Osteoblast (primary cell): ENCODE measurements around the gene CD180. TPM values are rescaled to one million over a fixed set of nuclear protein-coding genes. Genes with fewer than 3 reads are reported as not detected.

Source experiments
- DNase-seq: peaks from one replicate; pipeline ENCODE4 v3.0.0; 2011; ENCODE audit warnings: low spot score, mixed read lengths; ENCODE audit not compliant: insufficient read length; ENCODE audit errors: missing footprints
- H2AFZ ChIP-seq: 2 replicates; pipeline ENCODE4 v1.6.0; 2011; ENCODE audit warnings: mild to moderate bottlenecking, low read length
- H3K27ac ChIP-seq: 2 replicates; pipeline ENCODE4 v1.5.1; 2011; ENCODE audit warnings: mild to moderate bottlenecking, low read depth, low read length, moderate library complexity
- H3K27me3 ChIP-seq: 2 replicates; pipeline ENCODE4 v1.6.0; 2012; ENCODE audit warnings: mild to moderate bottlenecking, control low read depth, inconsistent platforms, low read length, moderate library complexity; ENCODE audit not compliant: insufficient read depth
- H3K36me3 ChIP-seq: 2 replicates; pipeline ENCODE4 v1.5.1; 2011; ENCODE audit warnings: mild to moderate bottlenecking, low read length, control low read depth, moderate library complexity; ENCODE audit not compliant: insufficient read depth
- H3K4me1 ChIP-seq: 2 replicates; pipeline ENCODE4 v1.5.1; 2011; ENCODE audit warnings: mild to moderate bottlenecking, low read length, control low read depth, moderate library complexity; ENCODE audit not compliant: insufficient read depth
- H3K4me2 ChIP-seq: 2 replicates; pipeline ENCODE4 v1.6.0; 2011; ENCODE audit warnings: mild to moderate bottlenecking, low read length; ENCODE audit not compliant: insufficient read depth
- H3K4me3 ChIP-seq: fragments of 200-600 bp; sonication (generic); 3 replicates; pipeline ENCODE4 v1.5.1; 2012; ENCODE audit warnings: mild to moderate bottlenecking, low read length, inconsistent platforms; ENCODE audit not compliant: insufficient read depth
- H3K79me2 ChIP-seq: 2 replicates; pipeline ENCODE4 v1.6.0; 2012; ENCODE audit warnings: mild to moderate bottlenecking, low read length, control low read depth, inconsistent platforms; ENCODE audit not compliant: insufficient read depth
- H3K9me3 ChIP-seq: 2 replicates; pipeline ENCODE4 v1.5.1; 2011; ENCODE audit warnings: low read depth, low read length, control low read depth
- H4K20me1 ChIP-seq: 2 replicates; pipeline ENCODE4 v1.6.0; 2012; ENCODE audit warnings: mild to moderate bottlenecking, low read length, control low read depth; ENCODE audit not compliant: insufficient read depth
- total RNA-seq: library from RNA; depleted of rRNA; stranded (reverse); fragments of >200 nt; gene quantifications from 2 replicates; pipeline ENCODE4 v1.2.3, GENCODE V29; 2012
- TF ChIP-seq, protein P1 (sequence below): IDR thresholded peaks from 2 replicates; pipeline ENCODE4 v1.5.1; 2011; ENCODE audit warnings: mild to moderate bottlenecking, low read depth, low read length, moderate library complexity; ENCODE audit errors: extremely low read depth

Gene CD180
- total RNA-seq, 1 donor: not detected

DNA sequence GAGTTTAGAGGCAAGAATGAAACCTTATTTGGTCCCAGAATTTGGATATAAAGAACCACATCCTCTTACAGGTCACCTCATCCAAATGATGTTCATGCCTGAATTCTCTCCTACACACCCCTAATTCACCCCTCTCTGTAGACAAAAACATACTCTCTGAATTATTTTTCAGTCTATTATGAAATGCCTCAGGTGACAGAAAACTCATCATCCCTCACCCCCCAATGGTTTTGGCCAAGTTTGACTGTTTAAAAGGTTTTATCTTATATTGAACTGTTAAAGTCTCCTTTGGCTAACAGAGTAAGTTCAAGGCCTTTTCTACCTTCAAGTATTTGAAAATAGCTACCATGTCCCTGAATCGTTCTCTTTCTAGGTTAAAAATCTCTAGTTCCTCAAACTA, 2.3 kb upstream of the CD180 start:
- Histone ChIP-seq H4K20me1 (no peaks in the 10 kb centered on the region), H3K4me1 (no peaks in the 10 kb centered on the region), H3K4me2 (no peak overlapping the region), H3K4me3 (no peak overlapping the region), H3K36me3 (no peaks in the 10 kb centered on the region), H3K9me3 (no peaks in the 10 kb centered on the region), H3K79me2 (no peaks in the 10 kb centered on the region), H3K27me3 (no peaks in the 10 kb centered on the region), H3K27ac (no peak overlapping the region), H2AFZ (no peak overlapping the region)
- no peak for DNase-seq
- TF ChIP-seq, protein P1, sequence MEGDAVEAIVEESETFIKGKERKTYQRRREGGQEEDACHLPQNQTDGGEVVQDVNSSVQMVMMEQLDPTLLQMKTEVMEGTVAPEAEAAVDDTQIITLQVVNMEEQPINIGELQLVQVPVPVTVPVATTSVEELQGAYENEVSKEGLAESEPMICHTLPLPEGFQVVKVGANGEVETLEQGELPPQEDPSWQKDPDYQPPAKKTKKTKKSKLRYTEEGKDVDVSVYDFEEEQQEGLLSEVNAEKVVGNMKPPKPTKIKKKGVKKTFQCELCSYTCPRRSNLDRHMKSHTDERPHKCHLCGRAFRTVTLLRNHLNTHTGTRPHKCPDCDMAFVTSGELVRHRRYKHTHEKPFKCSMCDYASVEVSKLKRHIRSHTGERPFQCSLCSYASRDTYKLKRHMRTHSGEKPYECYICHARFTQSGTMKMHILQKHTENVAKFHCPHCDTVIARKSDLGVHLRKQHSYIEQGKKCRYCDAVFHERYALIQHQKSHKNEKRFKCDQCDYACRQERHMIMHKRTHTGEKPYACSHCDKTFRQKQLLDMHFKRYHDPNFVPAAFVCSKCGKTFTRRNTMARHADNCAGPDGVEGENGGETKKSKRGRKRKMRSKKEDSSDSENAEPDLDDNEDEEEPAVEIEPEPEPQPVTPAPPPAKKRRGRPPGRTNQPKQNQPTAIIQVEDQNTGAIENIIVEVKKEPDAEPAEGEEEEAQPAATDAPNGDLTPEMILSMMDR: no peak

DNA sequence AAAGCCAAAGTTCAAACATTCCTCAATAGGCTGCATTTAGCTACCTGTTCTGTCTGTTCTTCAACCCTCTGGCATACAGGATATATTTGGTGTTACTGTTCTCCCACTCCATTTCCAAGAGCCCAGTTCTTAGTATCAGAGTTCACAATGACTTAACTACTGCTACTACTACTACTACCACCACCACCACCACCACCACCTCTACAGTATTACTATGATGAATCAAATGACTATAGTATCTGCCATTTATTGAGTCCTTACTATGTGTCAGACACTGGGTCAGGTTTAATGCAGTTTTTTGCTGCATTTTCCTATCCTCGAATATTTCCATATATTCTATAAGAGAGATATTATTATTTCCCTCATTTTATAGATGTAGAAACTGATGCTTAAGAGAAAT, 937 bp upstream of the CD180 start:
- H3K4me1 ChIP-seq: no peaks in the 10 kb centered on the region
- TF ChIP-seq, protein P1: no peak
- H3K4me3 ChIP-seq: no peak overlapping the region
- H2AFZ ChIP-seq: no peak overlapping the region
- H3K9me3 ChIP-seq: no peaks in the 10 kb centered on the region
- no peak overlapping the region for H3K27ac ChIP-seq
- no peaks in the 10 kb centered on the region for H3K27me3 ChIP-seq
- DNase-seq: no peak
- H3K79me2 ChIP-seq: no peaks in the 10 kb centered on the region
- no peaks in the 10 kb centered on the region for H3K36me3 ChIP-seq
- no peak overlapping the region for H3K4me2 ChIP-seq
- no peaks in the 10 kb centered on the region for H4K20me1 ChIP-seq

DNA sequence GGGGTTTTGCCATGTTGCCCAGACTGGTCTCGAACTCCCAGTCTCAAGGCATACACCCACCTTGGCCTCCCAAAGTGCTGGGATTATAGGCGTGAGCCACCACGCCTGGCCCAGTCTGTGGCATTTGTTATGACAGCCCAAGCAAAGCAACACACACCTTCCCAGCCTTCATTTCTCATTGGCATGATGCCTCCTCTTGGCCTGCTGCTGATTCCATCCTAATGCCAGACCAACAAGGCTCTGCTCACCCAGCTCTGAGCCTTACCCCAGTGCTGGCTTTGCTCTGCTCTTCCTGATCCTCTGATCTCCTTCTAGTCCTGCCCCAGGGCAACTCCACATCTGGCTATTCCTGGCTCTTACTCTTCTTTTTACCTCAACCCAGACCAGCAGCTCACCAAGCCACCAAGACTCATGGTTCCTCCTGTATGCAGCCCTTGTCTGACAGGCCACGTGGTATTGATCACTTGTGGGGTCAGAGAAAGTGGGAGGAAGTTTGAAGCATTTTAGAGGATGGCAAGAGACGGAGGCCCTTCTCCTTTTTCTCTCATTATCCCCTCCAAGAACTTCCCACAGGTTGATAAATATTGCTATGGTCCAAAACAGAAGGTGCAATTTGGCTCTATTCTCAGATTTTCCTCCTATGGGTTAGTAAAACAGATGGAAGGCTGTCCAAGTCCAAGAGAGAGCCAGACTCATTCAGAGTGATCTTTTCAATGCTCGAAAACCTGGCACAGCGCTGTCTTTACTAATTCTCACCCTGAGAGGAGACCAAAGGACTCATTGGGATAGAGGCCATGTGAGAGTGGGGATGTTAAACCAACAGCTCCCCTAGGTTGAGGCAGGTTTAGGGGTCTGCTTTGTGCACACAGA, 958 bp downstream of the CD180 start:
- Histone ChIP-seq H3K4me1 (no peaks in the 10 kb centered on the region), H3K4me2 (no peak overlapping the region), H3K9me3 (no peaks in the 10 kb centered on the region), H3K36me3 (no peaks in the 10 kb centered on the region), H3K79me2 (no peaks in the 10 kb centered on the region), H2AFZ (no peak overlapping the region), H3K27me3 (no peaks in the 10 kb centered on the region), H3K27ac (no peak overlapping the region), H3K4me3 (no peak overlapping the region), H4K20me1 (no peaks in the 10 kb centered on the region)
- no peak for DNase-seq
- TF ChIP-seq, protein P1: no peak

DNA sequence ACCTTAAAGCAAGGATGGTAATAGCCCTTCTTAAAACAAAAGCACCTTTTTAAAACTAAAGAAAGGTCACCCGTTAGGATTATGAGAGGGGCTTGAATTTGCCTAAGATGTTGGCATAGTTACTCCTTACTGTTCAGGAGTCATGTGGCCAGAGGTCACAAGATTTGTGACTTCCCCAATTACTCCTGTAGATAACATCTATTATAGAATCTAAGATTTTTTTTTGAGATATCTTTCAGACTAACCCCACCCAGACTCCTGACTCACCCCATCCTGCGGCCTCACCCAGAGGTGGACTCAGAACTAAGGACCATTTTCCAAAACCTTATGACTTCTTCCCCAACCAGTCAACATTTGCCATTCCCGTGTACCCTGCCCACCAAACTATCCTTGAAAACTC, 2.4 kb downstream of the CD180 start:
- no peak for DNase-seq
- H3K4me3 ChIP-seq: no peak overlapping the region
- H3K4me1 ChIP-seq: no peaks in the 10 kb centered on the region
- no peak overlapping the region for H3K27ac ChIP-seq
- no peak overlapping the region for H3K4me2 ChIP-seq
- no peaks in the 10 kb centered on the region for H4K20me1 ChIP-seq
- H3K36me3 ChIP-seq: no peaks in the 10 kb centered on the region
- TF ChIP-seq, protein P1: no peak
- H2AFZ ChIP-seq: no peak overlapping the region
- no peaks in the 10 kb centered on the region for H3K27me3 ChIP-seq
- no peaks in the 10 kb centered on the region for H3K9me3 ChIP-seq
- no peaks in the 10 kb centered on the region for H3K79me2 ChIP-seq
